Activated CD4-positive, alpha-beta T cell treated with anti-CD3 and anti-CD28 coated beads for 36 hours (primary cell): ENCODE measurements around the gene PKIB. TPM values are rescaled to one million over a fixed set of nuclear protein-coding genes. Genes with fewer than 3 reads are reported as not detected.
"Not testable (repeated sequence)": the region's sequence is repeated elsewhere in the genome, so short reads cannot be mapped to it uniquely, and the experiment has no call there.

Experiments
- ATAC-seq: fragments of 200-7000 bp; cut with Tn5 transposase; one replicate; pipeline ENCODE4 v1.10.0; 2021; ENCODE audit warnings: mild to moderate bottlenecking, moderate library complexity
- CTCF ChIA-PET: fragments of 350-600 bp; sonication (Branson Sonifier 250); formaldehyde crosslinking; loops from one replicate; lab custom pipeline; 2021; ENCODE audit warnings: antibody characterized with exemption; lab: Charles Lee
- POLR2A ChIA-PET: fragments of 350-600 bp; sonication (Branson Sonifier 250); formaldehyde crosslinking; loops from one replicate; lab custom pipeline; 2021; ENCODE audit warnings: antibody characterized with exemption, inconsistent platforms; lab: Charles Lee
- DNase-seq: peaks from one replicate; pipeline ENCODE4 v3.0.0-alpha.2; 2020
- H3K27ac Mint-ChIP-seq: one replicate; pipeline ENCODE4 v1.8.0; 2021; ENCODE audit warnings: mixed read lengths
- H3K27me3 Mint-ChIP-seq: one replicate; pipeline ENCODE4 v1.8.0; 2021; ENCODE audit warnings: mixed read lengths
- H3K36me3 Mint-ChIP-seq: one replicate; pipeline ENCODE4 v1.8.0; 2021; ENCODE audit warnings: low read depth, mixed read lengths
- H3K4me1 Mint-ChIP-seq: one replicate; pipeline ENCODE4 v1.8.0; 2021; ENCODE audit warnings: mixed read lengths
- H3K4me3 Mint-ChIP-seq: one replicate; pipeline ENCODE4 v1.8.0; 2021; ENCODE audit warnings: mild to moderate bottlenecking, moderate library complexity, mixed read lengths
- H3K9me3 Mint-ChIP-seq: one replicate; pipeline ENCODE4 v1.8.0; 2021; ENCODE audit warnings: low read depth, mixed read lengths
- intact Hi-C, 2 experiments: fragments of 100-400 bp; cut with DNase I in 1 of 2; cut with micrococcal nuclease in 1 of 2; formaldehyde crosslinking; loops; one replicate each; pipeline versions ENCODE4 v1.14.2 to v1.15.1; 2022 to 2024; cut with DNase I, micrococcal nuclease
- total RNA-seq, 2 experiments: library from RNA; stranded (reverse); gene quantifications; one replicate each; pipeline ENCODE4 v1.2.3, GENCODE V29; 2021

Gene PKIB
- total RNA-seq, 2 experiments from 2014 or later: 2.5 to 3.1 TPM

- no peaks in the 10 kb centered on the region for H3K4me1 Mint-ChIP-seq
- ATAC-seq (no peak), DNase-seq (no peak)
- no peak overlapping the region for H3K4me3 Mint-ChIP-seq
- intact Hi-C loops: no loop called here
- peaks cover 15% of the 10 kb centered on the region for H3K9me3 Mint-ChIP-seq
- ChIA-PET CTCF (no interaction called here), POLR2A (no interaction called here)
- H3K36me3 Mint-ChIP-seq: no peaks in the 10 kb centered on the region
- H3K27ac Mint-ChIP-seq: no peak overlapping the region
- H3K27me3 Mint-ChIP-seq: no peaks in the 10 kb centered on the region
Measured at GRCh38 chr6:122580737-122581136, 29.5 kb upstream of the PKIB start.

GRCh38 chr6:122589115-122589514, 21.1 kb upstream of the PKIB start:
- H3K4me3 Mint-ChIP-seq: no peak overlapping the region
- intact Hi-C loops: no loop called here
- H3K4me1 Mint-ChIP-seq: no peaks in the 10 kb centered on the region

DNA sequence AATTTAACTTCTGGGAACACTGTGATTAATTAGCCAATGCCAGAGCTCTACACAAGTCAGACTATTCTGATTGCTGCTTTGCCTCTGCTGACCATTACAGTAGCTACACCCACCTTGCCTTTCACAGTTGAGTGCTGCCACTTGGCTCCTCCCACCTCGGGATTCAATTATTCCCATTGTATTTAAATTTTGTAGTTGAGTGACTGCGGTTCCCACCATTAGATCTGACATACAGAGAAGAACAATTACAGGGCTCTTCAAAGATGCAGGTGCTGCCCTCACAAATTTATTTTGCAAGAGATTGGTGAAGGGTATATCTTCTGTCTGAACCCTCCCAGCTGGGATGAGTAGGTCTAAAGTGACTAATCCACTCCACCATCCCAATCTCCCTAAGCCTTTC, 11.9 kb upstream of the PKIB start:
- ATAC-seq, H3K36me3 Mint-ChIP-seq, H3K4me1 Mint-ChIP-seq, H3K27me3 Mint-ChIP-seq, H3K4me3 Mint-ChIP-seq, DNase-seq, H3K9me3 Mint-ChIP-seq, H3K27ac Mint-ChIP-seq, intact Hi-C loops: not testable (repeated sequence)
- ChIA-PET CTCF (interaction anchor here (0.7 kb wide), 1 partner anchor 966 kb away, joined by 3 read pairs; no protein-coding TSS in a partner anchor), POLR2A (interaction anchor here (0.6 kb wide), 1 partner anchor 11 kb away, joined by 3 read pairs; no protein-coding TSS in a partner anchor)

More at GRCh38 chr6:122589115-122589514, 21.1 kb upstream of the PKIB start:
- Mint-ChIP-seq H3K36me3 (no peaks in the 10 kb centered on the region), H3K9me3 (no peaks in the 10 kb centered on the region), H3K27me3 (peaks cover 2% of the 10 kb centered on the region), H3K27ac (no peak overlapping the region)
- no peak for DNase-seq
- ATAC-seq: no peak
- ChIA-PET POLR2A (no interaction called here), CTCF (no interaction called here)

DNA sequence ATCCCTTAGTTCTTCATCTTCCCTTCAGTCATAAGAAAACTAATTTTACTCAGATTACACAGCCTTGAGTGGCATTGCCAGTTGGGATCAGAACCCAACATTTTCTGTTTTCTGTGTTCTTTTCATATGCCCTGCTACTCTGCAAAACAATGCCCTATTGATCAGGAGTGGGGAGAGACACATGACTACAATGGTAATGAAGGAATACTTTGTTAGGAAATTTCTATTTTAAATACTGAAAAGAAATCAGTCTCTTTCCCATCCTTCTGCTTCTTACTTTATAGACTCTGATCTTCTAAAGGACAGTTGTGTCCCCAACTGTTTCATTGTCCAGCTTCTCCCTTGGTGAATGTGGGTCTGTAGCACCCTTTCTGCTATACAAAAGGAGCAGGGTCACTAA, 5.5 kb upstream of the PKIB start:
- ChIA-PET CTCF (no interaction called here), POLR2A (no interaction called here)
- DNase-seq (no peak), ATAC-seq (no peak)
- Mint-ChIP-seq H3K4me1 (peaks cover 4% of the 10 kb centered on the region), H3K9me3 (no peaks in the 10 kb centered on the region), H3K36me3 (no peaks in the 10 kb centered on the region), H3K27me3 (peaks cover 16% of the 10 kb centered on the region), H3K4me3 (no peak overlapping the region), H3K27ac (no peak overlapping the region)
- intact Hi-C loops: no loop called here

DNA sequence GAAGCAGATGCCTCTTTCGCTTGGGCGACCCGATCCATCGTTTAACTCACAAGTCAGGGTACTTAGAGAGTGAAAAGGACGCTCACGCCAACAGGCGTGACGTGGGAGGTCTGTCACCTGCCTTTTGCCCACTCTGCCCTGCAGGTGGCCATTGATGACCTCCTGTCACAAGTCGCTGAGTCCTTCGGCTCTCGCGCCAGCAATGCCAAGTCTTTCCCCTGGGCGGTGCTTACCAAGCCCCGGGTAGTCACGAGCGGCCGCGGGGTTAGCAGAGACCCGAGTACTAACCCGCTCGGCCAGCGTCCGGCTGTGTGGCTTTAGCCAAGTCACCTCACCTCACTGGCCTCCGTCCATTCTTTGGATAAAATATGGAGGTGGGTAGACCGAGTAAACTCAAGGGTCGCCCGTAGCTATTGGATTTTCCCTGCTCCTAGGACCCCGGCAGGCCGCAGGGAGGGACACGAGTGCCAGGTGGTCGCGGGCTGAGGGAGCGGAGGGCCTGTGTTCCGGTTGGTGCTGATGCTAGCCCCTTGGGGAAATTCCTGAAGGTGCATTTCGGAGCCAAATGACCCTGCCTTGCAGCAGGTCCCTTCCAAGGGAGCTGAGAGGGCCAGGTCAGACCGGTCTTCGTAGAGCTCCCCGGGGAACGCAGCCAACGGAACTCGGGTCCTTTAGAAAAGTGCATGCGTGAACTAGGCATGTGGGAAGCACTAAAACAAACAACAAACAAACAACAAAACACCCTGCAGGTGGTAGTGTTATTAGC, 668 bp downstream of the PKIB start:
- H3K9me3 Mint-ChIP-seq: peaks cover 2% of the 10 kb centered on the region
- H3K4me1 Mint-ChIP-seq: peaks cover 14% of the 10 kb centered on the region
- DNase-seq (peak; percentile 45), ATAC-seq (peak; percentile 47)
- CTCF ChIA-PET: interaction anchor here (0.7 to 0.8 kb wide), 2 partner anchors 9 to 119 kb away, joined by 4 read pairs; no protein-coding TSS in a partner anchor
- H3K4me3 Mint-ChIP-seq: peak overlapping the region; percentile 64
- H3K27me3 Mint-ChIP-seq: peaks cover 46% of the 10 kb centered on the region
- no peak overlapping the region for H3K27ac Mint-ChIP-seq
- no peaks in the 10 kb centered on the region for H3K36me3 Mint-ChIP-seq
- intact Hi-C loops: loop anchor here in 1 of 2 experiments (2.0 kb wide), 1 partner anchor 178 kb away; the partner anchor contains the start of gene SMPDL3A
- POLR2A ChIA-PET: no interaction called here

DNA sequence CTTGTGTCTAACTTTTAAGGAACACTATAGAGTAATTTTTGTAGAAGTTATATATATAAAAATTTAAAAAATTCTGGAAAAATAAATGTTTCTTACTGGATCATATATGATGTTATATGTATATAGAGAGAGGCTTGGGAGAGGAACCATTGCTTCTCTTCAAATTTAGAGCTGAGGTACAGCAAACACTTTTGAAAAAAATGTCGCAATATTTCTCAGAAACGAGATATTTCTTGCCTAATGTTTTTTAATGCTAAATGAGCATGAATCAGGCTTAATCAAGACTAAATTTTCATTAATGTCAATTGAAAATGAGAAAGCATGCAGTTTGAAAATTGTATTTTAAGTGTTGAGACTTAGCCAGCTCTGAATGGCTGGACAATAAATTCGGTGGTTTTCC, 2.6 kb downstream of the PKIB start:
- H3K4me1 Mint-ChIP-seq: peaks cover 14% of the 10 kb centered on the region
- peaks cover 2% of the 10 kb centered on the region for H3K9me3 Mint-ChIP-seq
- H3K27me3 Mint-ChIP-seq: peaks cover 49% of the 10 kb centered on the region
- DNase-seq (no peak), ATAC-seq (no peak)
- ChIA-PET CTCF (no interaction called here), POLR2A (no interaction called here)
- H3K4me3 Mint-ChIP-seq: no peak overlapping the region
- no peaks in the 10 kb centered on the region for H3K36me3 Mint-ChIP-seq
- intact Hi-C loops: no loop called here
- H3K27ac Mint-ChIP-seq: no peak overlapping the region

- intact Hi-C loops: no loop called here
Measured at GRCh38 chr6:122614303-122614702, 4.1 kb downstream of the PKIB start.

GRCh38 chr6:122615409-122615808, 5.2 kb downstream of the PKIB start:
- peaks cover 2% of the 10 kb centered on the region for H3K9me3 Mint-ChIP-seq
- intact Hi-C loops: no loop called here
- H3K27ac Mint-ChIP-seq: no peak overlapping the region
- peaks cover 7% of the 10 kb centered on the region for H3K4me1 Mint-ChIP-seq
- ChIA-PET CTCF (no interaction called here), POLR2A (no interaction called here)
- no peaks in the 10 kb centered on the region for H3K36me3 Mint-ChIP-seq
- peaks cover 40% of the 10 kb centered on the region for H3K27me3 Mint-ChIP-seq
- no peak for DNase-seq
- no peak overlapping the region for H3K4me3 Mint-ChIP-seq
- no peak for ATAC-seq

More at GRCh38 chr6:122614303-122614702, 4.1 kb downstream of the PKIB start:
- POLR2A ChIA-PET: no interaction called here
- no peak overlapping the region for H3K4me3 Mint-ChIP-seq
- H3K4me1 Mint-ChIP-seq: peaks cover 14% of the 10 kb centered on the region
- DNase-seq (no peak), ATAC-seq (no peak)
- CTCF ChIA-PET: no interaction called here
- no peak overlapping the region for H3K27ac Mint-ChIP-seq
- no peaks in the 10 kb centered on the region for H3K36me3 Mint-ChIP-seq
- H3K27me3 Mint-ChIP-seq: peaks cover 41% of the 10 kb centered on the region
- peaks cover 2% of the 10 kb centered on the region for H3K9me3 Mint-ChIP-seq

DNA sequence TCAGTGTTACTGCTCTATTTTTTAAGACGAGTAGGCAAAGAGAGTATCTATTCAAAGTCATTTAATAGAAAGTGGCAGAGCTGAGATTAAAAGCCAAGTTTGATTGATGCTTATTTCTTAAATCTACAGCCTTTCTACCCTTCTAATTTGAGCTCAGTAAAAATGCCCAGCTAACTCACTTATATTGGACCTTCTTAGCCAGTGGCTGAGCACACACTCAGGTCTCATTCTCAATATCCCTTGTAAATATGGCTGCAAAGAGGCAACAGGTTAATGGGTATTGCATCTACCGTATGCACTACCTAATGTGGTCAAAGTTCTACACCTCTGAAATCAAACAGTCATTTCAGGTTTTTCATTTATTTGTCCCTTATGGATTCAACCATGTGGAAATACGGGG, 6.7 kb downstream of the PKIB start:
- intact Hi-C loops: no loop called here
- ATAC-seq (no peak), DNase-seq (no peak)
- no peak overlapping the region for H3K27ac Mint-ChIP-seq
- no peak overlapping the region for H3K4me3 Mint-ChIP-seq
- no peaks in the 10 kb centered on the region for H3K36me3 Mint-ChIP-seq
- ChIA-PET CTCF (no interaction called here), POLR2A (no interaction called here)
- H3K4me1 Mint-ChIP-seq: no peaks in the 10 kb centered on the region
- peaks cover 29% of the 10 kb centered on the region for H3K27me3 Mint-ChIP-seq
- H3K9me3 Mint-ChIP-seq: peaks cover 2% of the 10 kb centered on the region

DNA sequence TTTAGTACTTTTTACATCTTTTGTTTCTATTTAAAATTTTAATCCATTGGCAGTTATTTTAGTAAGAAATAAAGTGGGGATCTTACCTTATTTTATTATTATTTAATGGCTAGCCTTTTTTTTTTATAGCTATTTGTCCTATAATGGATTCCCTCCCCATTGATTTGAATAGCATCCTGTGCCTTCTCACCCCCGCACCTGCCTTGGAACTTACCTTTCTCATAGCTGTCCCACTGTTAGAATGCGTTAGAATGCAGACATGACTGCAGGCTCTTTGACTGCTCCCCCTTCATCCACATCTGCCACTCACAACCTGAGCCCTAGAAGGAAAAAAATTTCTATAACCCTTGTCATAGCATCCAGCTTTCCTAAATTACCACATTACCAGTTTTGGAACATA, 9.1 kb downstream of the PKIB start:
- H3K27ac Mint-ChIP-seq: no peak overlapping the region
- H3K27me3 Mint-ChIP-seq: peaks cover 21% of the 10 kb centered on the region
- ChIA-PET CTCF (no interaction called here), POLR2A (no interaction called here)
- H3K4me3 Mint-ChIP-seq: no peak overlapping the region
- ATAC-seq (no peak), DNase-seq (no peak)
- intact Hi-C loops: no loop called here
- H3K4me1 Mint-ChIP-seq: no peaks in the 10 kb centered on the region
- peaks cover 2% of the 10 kb centered on the region for H3K9me3 Mint-ChIP-seq
- no peaks in the 10 kb centered on the region for H3K36me3 Mint-ChIP-seq

GRCh38 chr6:122620428-122620827, 10.2 kb downstream of the PKIB start:
- CTCF ChIA-PET: no interaction called here
- H3K9me3 Mint-ChIP-seq: peaks cover 2% of the 10 kb centered on the region
- no peaks in the 10 kb centered on the region for H3K4me1 Mint-ChIP-seq
- ATAC-seq (no peak), DNase-seq (no peak)
- no peak overlapping the region for H3K4me3 Mint-ChIP-seq
- no peak overlapping the region for H3K27ac Mint-ChIP-seq
- intact Hi-C loops: no loop called here
- POLR2A ChIA-PET: no interaction called here
- no peaks in the 10 kb centered on the region for H3K36me3 Mint-ChIP-seq
- H3K27me3 Mint-ChIP-seq: peaks cover 16% of the 10 kb centered on the region

GRCh38 chr6:122620902-122621301, 10.7 kb downstream of the PKIB start:
- no peaks in the 10 kb centered on the region for H3K4me1 Mint-ChIP-seq
- H3K27ac Mint-ChIP-seq: no peak overlapping the region
- ATAC-seq (no peak), DNase-seq (no peak)
- H3K4me3 Mint-ChIP-seq: no peak overlapping the region
- H3K9me3 Mint-ChIP-seq: no peaks in the 10 kb centered on the region
- ChIA-PET CTCF (no interaction called here), POLR2A (no interaction called here)
- H3K27me3 Mint-ChIP-seq: peaks cover 14% of the 10 kb centered on the region
- no peaks in the 10 kb centered on the region for H3K36me3 Mint-ChIP-seq
- intact Hi-C loops: no loop called here
